ENCODE data around the gene LPA.

GRCh38 chr6:160595838-160596832 is 67.9 kb downstream of the LPA start:
- TF ChIP-seq CTCF (IDR thresholded peaks at IDR 0.05; ENCODE audit: borderline replicate concordance, extremely low read depth, low read length, poor library complexity, severe bottlenecking) (no peak), EZH2 (IDR thresholded peaks at IDR 0.05; ENCODE audit: borderline replicate concordance, low read depth, low read length, severe bottlenecking) (no peak)
